ENCODE data around the gene ZFTA.
"Not testable (repeated sequence)": the region's sequence is repeated elsewhere in the genome, so short reads cannot be mapped to it uniquely, and the experiment has no call there.

ZFTA gene

GRCh38 chr11:63768237-63769041, at the start of gene ZFTA:
ZFTA (minus strand) TSS chr11:63768775; CDS start chr11:63768622, 153 bp downstream.
- DNase-seq (ENCODE audit: low read depth in 4 of 4, low spot score in 1 of 4) = peak in 2 of 4 experiments; percentile 34 to 43

GRCh38 chr11:63817758-63818498, 49.4 kb upstream of the ZFTA start:
- DNase-seq (ENCODE audit: low read depth in 4 of 4, low spot score in 1 of 4) = no peak

- no peak for DNase-seq (ENCODE audit: low read depth in 4 of 4, low spot score in 1 of 4)
Observed at GRCh38 chr11:63816732-63817131, 48.2 kb upstream of the ZFTA start.

GRCh38 chr11:63816166-63816565, 47.6 kb upstream of the ZFTA start:
- DNase-seq (ENCODE audit: low read depth in 4 of 4, low spot score in 1 of 4) = no peak

- DNase-seq (ENCODE audit: low read depth in 4 of 4, low spot score in 1 of 4) = no peak
Observed at GRCh38 chr11:63814383-63814736, 45.8 kb upstream of the ZFTA start.

- DNase-seq (ENCODE audit: low read depth in 4 of 4, low spot score in 1 of 4) = peak in 2 of 4 experiments; percentile 12 to 30
Observed at GRCh38 chr11:63813563-63814382, 45.2 kb upstream of the ZFTA start.

- DNase-seq (ENCODE audit: low read depth in 4 of 4, low spot score in 1 of 4) = peak; percentile 24 to 71 (median 47)
Observed at GRCh38 chr11:63813035-63813562, 44.5 kb upstream of the ZFTA start, which contains the start of gene SPINDOC. SPINDOC (plus strand) TSS chr11:63813456; CDS start chr11:63813687, 231 bp downstream.

- DNase-seq (ENCODE audit: low read depth in 4 of 4, low spot score in 1 of 4) = no peak
Observed at GRCh38 chr11:63811522-63811921, 42.9 kb upstream of the ZFTA start.

- DNase-seq (ENCODE audit: low read depth in 4 of 4, low spot score in 1 of 4) = not testable (repeated sequence)
Observed at GRCh38 chr11:63810383-63810782, 41.8 kb upstream of the ZFTA start.

GRCh38 chr11:63805844-63806415, 37.4 kb upstream of the ZFTA start:
- DNase-seq (ENCODE audit: low read depth in 4 of 4, low spot score in 1 of 4) = no peak

GRCh38 chr11:63804259-63804658, 35.7 kb upstream of the ZFTA start:
- no peak for DNase-seq (ENCODE audit: low read depth in 4 of 4, low spot score in 1 of 4)

- no peak for DNase-seq (ENCODE audit: low read depth in 4 of 4, low spot score in 1 of 4)
Observed at GRCh38 chr11:63802637-63803414, 34.3 kb upstream of the ZFTA start.

GRCh38 chr11:63800921-63801320, 32.3 kb upstream of the ZFTA start:
- DNase-seq (ENCODE audit: low read depth in 4 of 4, low spot score in 1 of 4) = no peak

GRCh38 chr11:63795066-63795465, 26.5 kb upstream of the ZFTA start:
- DNase-seq (ENCODE audit: low read depth in 4 of 4, low spot score in 1 of 4) = no peak

GRCh38 chr11:63793161-63793560, 24.6 kb upstream of the ZFTA start:
- no peak for DNase-seq (ENCODE audit: low read depth in 4 of 4, low spot score in 1 of 4)

GRCh38 chr11:63791495-63792167, 23.1 kb upstream of the ZFTA start:
- no peak for DNase-seq (ENCODE audit: low read depth in 4 of 4, low spot score in 1 of 4)

- DNase-seq (ENCODE audit: low read depth in 4 of 4, low spot score in 1 of 4) = no peak
Observed at GRCh38 chr11:63785823-63786222, 17.2 kb upstream of the ZFTA start.

- no peak for DNase-seq (ENCODE audit: low read depth in 4 of 4, low spot score in 1 of 4)
Observed at GRCh38 chr11:63783925-63784592, 15.5 kb upstream of the ZFTA start.

- DNase-seq (ENCODE audit: low read depth in 4 of 4, low spot score in 1 of 4) = no peak
Observed at GRCh38 chr11:63782749-63783148, 14.2 kb upstream of the ZFTA start.
